GM12873 (cell line): ENCODE results near the gene DRD2.

Source experiments
- TF ChIP-seq, protein P1 (sequence below): IDR thresholded peaks from 2 replicates; pipeline ENCODE4 v1.5.1; 2012; ENCODE audit warnings: low read depth, mild to moderate bottlenecking, moderate library complexity, low read length, control low read depth; ENCODE audit not compliant: insufficient read depth; ENCODE audit errors: missing control alignments

The DRD2 gene

GRCh38 chr11:113440816-113441215, 34.4 kb downstream of the DRD2 start:
- TF ChIP-seq, protein P1, sequence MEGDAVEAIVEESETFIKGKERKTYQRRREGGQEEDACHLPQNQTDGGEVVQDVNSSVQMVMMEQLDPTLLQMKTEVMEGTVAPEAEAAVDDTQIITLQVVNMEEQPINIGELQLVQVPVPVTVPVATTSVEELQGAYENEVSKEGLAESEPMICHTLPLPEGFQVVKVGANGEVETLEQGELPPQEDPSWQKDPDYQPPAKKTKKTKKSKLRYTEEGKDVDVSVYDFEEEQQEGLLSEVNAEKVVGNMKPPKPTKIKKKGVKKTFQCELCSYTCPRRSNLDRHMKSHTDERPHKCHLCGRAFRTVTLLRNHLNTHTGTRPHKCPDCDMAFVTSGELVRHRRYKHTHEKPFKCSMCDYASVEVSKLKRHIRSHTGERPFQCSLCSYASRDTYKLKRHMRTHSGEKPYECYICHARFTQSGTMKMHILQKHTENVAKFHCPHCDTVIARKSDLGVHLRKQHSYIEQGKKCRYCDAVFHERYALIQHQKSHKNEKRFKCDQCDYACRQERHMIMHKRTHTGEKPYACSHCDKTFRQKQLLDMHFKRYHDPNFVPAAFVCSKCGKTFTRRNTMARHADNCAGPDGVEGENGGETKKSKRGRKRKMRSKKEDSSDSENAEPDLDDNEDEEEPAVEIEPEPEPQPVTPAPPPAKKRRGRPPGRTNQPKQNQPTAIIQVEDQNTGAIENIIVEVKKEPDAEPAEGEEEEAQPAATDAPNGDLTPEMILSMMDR: no peak

DNA sequence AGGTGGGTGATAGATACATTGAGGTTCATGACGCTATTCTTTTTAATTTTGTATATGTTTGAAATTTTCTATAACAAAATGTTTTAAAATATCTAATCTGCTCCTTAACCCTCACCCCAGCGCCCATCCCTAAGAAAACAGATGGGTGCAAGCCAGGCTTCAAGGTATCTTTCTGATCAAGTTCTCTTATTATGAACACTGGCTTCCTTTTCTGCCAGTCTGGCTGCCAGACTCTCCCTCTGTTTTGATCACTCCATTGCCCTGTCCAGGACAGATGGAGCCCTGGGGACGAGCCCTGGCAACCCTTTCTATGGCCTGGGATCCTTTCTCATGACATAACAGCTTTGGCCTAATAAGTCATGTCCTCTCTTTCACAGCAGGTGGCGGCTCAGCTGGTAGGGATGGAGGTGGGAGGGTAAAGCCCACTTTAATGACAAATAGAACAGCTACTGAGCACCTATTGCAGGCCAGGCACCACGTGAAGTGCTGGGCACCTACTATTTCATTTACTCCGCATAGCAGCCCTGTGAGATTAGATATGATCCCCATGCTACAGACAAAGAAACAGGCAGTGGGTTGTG, 38.4 kb downstream of the DRD2 start:
- TF ChIP-seq, protein P1: no peak

- TF ChIP-seq, protein P1: no peak
These were observed 39.8 kb downstream of the DRD2 start for GRCh38 chr11:113435190-113435968.

GRCh38 chr11:113431746-113432145, 43.5 kb downstream of the DRD2 start:
- TF ChIP-seq, protein P1: no peak

- TF ChIP-seq, protein P1: no peak
These were observed 48.5 kb downstream of the DRD2 start for GRCh38 chr11:113426686-113427085.

DNA sequence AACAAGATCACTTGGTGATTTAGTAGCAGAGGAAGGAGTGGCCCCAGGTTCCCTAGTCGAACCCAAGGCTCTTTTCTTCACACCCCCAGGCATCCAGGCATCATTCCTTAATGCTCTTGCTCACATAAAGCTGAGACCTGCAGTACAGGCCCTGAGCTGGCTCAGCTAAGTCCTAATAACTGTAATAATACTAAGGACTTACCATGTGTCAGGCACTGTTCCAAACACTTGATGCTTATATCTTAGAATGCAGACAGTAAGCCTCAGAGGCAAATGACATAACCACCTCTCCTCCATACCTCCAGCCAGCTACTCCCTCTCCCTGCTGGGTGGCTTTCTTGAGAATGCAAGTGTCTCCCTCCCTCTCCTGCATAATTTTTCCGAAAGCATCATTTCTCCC, 54.4 kb downstream of the DRD2 start:
- TF ChIP-seq, protein P1: no peak

DNA sequence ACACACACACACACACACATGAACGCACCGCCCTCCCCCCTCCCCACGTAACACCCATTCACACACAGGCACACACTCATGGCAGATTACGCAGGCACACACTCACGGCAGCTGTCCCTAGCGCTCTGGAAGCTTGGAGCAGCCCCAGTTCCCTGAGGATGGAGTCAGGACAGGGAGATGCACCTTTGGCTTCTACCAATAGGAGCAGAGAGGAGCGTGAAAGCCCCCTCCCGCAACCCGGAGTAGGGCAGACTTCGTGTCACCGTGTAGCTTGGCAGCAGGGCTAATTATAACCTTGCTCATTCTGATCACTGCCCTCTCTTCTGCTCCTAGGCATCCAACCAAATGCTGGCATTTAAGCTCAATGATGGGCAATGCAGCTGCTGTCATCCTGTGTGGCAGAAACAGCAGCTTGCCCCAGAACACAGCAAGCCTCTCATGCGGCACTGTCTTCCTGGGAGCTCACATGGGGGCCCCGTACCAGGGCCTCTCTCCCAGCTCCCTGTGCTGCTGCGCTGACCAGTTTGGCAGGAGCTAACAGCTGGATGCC, 55.7 kb downstream of the DRD2 start:
- TF ChIP-seq, protein P1: no peak
